Myocyte (in vitro differentiated cells): ENCODE data around the gene HS3ST2. TPM values are rescaled to one million over a fixed set of nuclear protein-coding genes. Genes with fewer than 3 reads are reported as not detected.
A peak's percentile ranks its signal among the peaks of the same experiment; 100 is the strongest.

Experiments used
- DNase-seq: peaks from one replicate; pipeline ENCODE4 v3.0.0-alpha.2; 2012; ENCODE audit warnings: low read depth
- polyA plus RNA-seq: library from polyadenylated mRNA; unstranded; fragments of >200 nt; gene quantifications from one replicate; pipeline ENCODE4 v1.2.1, GENCODE V29; 2012; ENCODE audit warnings: missing spikeins
- total RNA-seq: library from RNA; depleted of rRNA; stranded (reverse); fragments of >200 nt; gene quantifications from 2 replicates; pipeline ENCODE4 v1.2.3, GENCODE V29; 2014

The HS3ST2 gene
- not detected in 2 replicates for total RNA-seq
- not detected for polyA plus RNA-seq

DNA sequence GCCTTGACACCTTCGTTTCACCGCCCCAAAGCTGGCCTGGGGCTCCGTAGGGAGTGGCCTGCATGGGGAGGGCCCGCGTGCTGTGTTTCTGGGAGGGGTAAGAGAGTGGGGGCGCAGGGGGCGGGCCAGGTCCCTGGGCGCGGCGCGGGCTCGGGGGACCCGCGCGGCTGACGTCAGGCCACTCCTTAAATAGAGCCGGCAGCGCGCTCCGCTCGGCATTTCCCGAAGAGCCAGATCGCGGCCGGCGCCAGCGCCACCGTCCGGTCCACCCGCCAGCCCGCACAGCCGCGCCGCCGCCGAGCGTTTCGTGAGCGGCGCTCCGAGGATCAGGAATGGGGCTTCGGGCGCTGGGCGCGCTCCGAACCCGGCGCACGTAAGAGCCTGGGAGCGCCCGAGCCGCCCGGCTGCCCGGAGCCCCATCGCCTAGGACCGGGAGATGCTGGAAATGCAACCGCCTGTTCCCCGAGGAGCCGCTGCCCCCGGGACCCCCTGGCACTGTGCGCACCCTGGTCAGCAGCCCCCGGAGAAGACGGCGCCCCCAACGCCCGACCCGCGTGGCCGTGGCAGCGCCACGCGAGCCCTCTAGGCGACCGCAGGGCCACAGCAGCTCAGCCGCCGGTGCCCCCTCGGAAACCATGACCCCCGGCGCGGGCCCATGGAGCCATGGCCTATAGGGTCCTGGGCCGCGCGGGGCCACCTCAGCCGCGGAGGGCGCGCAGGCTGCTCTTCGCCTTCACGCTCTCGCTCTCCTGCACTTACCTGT is at the start of gene HS3ST2:
Gene HS3ST2 (plus strand): TSS at position 215 of the 763 bp plus-strand sequence. CDS start 449 bp downstream, at position 664.
- DNase-seq, result no peak

- no peak for DNase-seq
Measured at GRCh38 chr16:22764662-22765327, 49.2 kb upstream of the HS3ST2 start.

DNA sequence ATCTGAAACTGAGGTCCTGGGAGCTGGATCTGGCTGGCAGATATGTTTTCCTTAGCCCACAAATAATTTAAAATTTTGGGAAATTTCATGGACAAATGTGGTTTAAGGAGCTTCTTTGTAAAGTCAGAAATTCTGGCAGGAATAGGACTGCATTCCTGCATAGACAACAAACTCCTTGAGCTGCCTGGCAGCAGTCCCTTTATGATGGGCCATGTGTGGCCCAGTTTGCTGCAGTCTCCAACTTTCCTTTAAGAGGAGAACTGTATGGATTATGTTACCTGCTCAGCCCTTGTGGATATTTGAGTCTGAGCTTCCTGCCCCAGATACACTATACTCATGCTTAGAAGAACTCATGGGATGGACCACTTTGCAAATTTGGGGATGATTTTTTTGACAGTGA is 48.5 kb upstream of the HS3ST2 start:
- DNase-seq, result no peak

DNA sequence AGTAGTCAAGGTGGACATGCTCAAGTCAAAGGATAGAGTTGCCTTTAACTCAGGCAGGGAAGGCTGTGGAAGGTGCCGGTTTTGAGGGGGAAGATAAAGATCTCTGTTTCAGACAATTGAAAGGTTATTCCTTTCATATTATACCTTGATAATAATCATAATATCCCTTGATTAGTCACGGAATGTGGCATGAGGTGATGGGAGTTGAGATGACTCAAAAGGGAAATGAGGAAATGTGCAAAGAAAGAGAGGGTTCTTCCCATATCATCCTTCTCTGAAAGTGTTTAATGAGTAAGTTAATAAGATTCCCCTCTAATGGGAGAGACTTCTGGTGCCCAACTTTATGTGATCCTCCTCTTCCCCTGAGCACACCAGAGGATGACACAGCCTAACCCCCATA is 43.1 kb upstream of the HS3ST2 start:
- DNase-seq, result no peak

DNA sequence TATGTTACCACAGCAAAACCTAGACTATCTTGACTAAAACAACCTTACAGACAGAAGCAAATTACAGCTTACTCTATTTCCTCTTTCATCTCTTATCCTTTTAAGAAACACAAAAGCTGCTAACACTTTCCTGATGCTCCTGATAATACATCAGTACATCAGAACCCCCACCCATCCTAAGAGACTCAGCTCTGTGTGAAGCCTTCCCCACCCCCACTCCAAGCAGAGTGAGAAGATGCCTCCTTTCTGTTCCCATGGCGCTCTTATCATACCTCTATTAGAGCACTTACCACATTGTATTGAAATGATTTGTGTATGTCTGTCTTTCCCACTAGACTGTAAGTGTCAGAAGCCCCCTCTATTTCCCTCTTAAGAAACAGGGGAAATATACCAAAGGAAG is 42.4 kb upstream of the HS3ST2 start:
- DNase-seq, result no peak

DNA sequence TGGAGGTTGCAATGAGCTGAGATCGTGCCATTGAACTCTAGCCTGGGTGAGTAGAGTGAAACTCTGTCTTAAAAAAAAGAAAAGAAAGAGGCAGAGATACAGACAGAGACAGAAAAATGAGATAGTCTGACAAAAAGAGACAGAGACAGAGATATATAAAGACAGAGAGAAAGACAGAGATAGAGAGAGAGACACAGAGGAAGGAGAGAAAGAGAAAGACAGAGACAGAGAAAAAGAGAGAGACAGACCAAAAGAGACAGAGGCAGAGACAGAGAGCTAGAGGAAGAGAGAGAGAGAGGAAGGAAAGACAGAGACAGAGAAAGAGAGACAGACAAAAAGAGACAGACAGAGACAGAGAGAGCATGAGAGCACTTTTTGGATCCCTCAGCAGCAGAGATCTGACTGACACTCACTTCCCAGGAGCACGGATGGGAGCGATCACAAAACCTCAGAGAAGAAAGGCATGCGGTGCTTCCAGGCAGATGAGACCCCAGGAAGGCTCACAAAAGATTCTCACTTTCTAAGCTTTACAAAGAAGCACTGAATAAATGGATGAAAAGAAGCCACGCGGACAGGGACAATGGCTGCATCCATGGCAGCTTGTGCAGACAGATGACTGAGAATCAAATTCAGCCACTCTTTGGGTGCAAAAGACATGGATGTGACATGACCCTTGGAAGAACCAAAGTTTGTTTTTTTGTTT is 38.6 kb upstream of the HS3ST2 start:
- no peak for DNase-seq

- no peak for DNase-seq
Measured at GRCh38 chr16:22781480-22781879, 32.5 kb upstream of the HS3ST2 start.

GRCh38 chr16:22782314-22782713 is 31.6 kb upstream of the HS3ST2 start:
- DNase-seq, result no peak

DNA sequence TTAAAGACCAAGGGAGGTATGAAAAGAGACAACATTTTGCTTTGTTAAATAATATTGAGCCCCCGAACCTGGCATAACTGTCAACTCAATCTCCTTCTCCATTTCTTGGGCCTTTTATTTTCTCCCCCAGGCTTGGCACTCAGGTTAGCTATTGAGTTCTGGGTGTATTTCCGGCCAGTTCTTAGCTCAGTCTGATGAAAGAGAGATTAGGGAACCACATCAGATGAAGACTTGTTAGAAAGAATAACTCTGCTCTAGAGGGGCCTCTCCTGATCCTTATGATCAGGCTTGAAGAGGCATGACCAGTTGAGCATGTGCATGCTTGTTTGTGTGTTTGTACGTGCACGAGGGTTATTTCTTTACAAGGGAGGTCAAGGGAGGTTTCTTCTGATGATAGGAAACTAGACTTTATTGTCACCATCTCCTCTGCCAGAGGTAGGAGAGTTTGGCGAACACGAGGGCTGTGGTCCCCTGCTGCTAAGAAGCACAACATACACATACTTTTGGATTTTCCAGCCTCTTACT is 29.2 kb upstream of the HS3ST2 start:
- no peak for DNase-seq

DNA sequence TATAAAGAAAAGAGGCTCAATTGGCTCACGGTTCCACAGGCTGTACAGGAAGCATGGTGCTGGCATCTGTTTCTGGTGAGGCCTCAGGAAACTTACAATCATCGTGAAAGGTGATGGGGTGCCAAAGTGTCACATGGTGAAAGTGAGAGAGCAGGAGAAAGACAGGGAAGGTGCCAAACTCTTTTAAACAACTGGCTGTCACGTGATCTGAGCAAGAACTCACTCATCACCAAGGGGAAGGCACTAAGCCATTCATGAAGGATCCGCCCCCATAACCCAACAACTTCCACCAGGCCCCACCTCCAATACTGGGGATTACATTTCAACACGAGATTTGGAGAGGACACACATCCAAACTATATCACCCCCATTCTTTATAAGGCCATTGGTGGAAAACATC is 28.4 kb upstream of the HS3ST2 start:
- no peak for DNase-seq

DNA sequence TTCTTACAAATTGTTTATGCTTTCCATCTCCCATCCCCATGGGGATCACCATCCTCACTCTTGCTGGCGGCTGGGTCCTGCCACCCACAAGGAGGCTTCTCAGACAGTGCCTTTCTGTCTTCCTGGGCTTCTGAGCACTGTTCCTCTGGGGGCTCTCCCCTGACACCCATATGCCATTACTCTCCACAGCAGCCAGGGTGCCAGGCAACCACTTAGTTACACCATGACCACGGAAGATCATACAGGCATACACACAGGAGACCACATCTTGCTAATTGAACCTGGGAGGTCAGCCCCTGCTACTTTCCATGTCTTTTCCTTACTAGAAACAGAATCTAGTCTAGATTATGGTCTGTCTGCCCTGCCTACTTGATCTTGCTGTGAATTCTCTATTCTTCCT is 27.7 kb upstream of the HS3ST2 start:
- no peak for DNase-seq

DNA sequence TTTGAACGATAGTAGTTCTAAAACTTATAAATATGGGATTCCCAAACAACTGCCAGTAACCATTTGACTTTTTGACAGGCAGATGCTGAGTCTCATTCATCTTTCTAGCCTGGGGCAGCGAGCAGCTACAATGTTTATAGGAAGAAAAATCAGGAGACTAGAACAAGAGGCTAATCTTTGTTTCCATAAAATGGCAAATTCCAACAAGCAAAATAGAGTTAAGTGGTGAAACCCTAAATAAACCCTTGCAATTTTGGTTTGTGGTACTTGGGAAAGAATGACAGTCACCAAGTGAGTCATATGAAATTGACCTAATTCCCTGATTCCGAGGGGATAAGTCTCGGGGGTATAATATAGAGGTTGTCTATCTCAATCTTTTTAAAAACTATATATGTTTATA is 27.3 kb upstream of the HS3ST2 start:
- no peak for DNase-seq

- DNase-seq, result peak; percentile 93
Measured at GRCh38 chr16:22787466-22788192, 26.3 kb upstream of the HS3ST2 start.

GRCh38 chr16:22788193-22788530 is 25.8 kb upstream of the HS3ST2 start:
- no peak for DNase-seq

DNA sequence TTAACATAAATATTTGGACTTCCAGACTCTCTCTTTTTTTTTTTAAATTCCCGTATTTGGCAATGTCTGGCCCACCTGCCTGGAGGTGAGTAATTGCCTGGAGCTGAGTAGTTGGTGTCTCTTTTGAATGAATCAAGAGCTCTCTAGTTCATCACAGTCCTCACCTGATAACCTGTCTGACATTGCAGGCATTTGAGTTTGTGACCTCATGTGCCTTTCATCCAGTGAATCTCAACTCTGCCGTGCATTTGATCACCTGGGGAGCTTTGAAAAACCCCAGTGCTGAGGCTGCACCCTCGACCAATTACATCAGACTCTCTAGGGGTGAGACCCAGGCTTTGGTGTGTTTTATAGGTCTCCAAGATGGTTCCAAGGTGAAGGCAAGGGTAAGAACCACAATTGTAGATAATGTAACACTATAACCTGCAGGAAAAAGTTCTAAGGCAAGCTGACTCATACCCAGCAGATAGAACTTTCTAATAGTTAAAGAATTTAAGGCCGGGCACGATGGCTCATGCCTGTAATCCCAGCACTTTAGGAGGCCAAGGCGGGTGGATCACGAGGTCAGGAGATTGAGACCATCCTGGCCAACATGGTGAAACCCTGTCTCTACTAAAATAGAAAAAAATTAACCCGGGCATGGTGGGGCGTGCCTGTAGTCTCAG is 24.5 kb upstream of the HS3ST2 start:
- peak; percentile 26 for DNase-seq

- no peak for DNase-seq
Measured at GRCh38 chr16:22797551-22797950, 16.4 kb upstream of the HS3ST2 start.

DNA sequence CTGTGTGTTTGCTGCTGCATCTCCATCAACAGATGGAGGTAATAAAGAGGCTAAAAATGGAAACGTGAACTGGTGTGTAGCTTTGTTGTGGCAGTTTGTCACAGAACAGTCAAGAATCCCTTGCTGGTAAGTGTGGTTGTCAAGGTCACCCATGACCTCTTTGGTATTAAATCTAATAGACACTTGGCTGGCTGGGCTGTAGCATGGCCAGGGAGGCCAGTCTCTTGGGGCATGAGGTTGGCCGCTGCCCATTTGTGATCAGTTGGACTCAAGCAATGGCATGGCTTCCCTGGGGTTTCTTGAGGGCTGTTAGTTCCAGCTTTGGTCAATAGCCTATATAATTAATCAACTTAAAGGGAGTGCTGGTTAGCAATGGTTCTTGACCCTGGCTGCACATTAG is 14.8 kb upstream of the HS3ST2 start:
- DNase-seq, result peak; percentile 48

- no peak for DNase-seq
Measured at GRCh38 chr16:22804893-22805292, 9.1 kb upstream of the HS3ST2 start.

GRCh38 chr16:22805326-22805725 is 8.6 kb upstream of the HS3ST2 start:
- DNase-seq, result no peak

DNA sequence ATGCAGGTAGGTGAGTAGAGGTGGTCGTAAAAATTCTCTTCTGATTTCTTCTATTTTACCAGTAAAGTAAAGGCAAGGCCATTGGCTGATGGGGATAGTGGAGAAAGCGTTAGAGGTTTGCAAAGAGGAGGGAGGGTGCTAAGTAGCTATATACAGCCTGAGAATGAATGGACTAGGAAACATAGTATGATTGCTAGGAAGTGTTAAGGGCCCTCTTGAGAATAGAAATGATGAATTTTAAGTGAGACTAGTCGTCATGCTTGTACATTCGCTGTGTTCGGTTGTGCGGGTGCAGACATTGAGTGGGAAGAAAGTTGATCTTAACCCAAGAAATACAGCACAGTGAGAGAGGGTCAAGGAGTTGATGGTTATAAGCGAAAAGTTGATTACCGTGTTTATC is 7.2 kb upstream of the HS3ST2 start:
- DNase-seq, result no peak

- no peak for DNase-seq
Measured at GRCh38 chr16:22810226-22810625, 3.7 kb upstream of the HS3ST2 start.
